Measurements from ENCODE around the gene CASK.
"Not testable (repeated sequence)": the region's sequence is repeated elsewhere in the genome, so short reads cannot be mapped to it uniquely, and the experiment has no call there.

The CASK gene

DNA sequence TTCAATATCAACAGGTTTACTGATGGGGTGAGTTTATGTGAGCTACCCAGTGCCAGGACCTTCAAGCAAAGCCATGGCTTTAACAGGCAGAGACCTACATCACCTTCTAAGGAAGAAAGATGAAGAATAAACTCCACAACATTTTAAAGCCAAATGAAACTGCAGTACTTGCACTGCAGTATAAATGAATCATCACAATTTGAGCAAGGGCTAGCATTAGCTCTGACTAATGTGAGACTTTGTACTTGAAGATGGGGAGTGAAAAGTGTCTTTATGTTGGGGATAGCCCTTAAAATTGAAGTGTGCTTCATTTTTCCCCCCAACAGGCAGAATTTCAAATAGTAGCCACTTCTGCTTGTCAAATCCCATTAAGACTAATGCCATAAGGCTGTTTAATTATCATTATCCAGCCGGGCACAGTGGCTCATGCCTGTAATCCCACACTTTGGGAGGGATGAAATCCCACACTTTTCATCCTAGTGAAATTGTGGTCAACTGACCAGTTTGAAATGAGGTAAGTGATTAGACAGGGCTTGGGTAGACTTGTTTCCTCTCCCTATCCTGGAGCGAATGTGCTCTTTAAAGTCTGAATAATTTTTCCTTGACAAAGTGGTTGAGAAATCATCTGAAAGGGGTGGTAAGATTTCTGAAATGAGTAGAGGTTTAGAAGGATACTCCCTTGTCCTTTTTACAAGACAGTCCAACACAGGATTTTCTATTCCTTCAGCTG lies 261.8 kb downstream of the CASK start:
- peak; percentile 26 for DNase-seq
- Histone ChIP-seq H3K27me3 (ENCODE audit: insufficient read depth, low read depth, severe bottlenecking) (peaks cover 4% of the 10 kb centered on the region), H3K36me3 (no peaks in the 10 kb centered on the region; the same call in 1 of the 2 replicates), H3K4me3 (ENCODE audit: low read depth, low read length) (no peak overlapping the region), H3K27ac (no peak overlapping the region), H3K9me3 (ENCODE audit: severe bottlenecking) (no peaks in the 10 kb centered on the region)
- TF ChIP-seq, protein P1, sequence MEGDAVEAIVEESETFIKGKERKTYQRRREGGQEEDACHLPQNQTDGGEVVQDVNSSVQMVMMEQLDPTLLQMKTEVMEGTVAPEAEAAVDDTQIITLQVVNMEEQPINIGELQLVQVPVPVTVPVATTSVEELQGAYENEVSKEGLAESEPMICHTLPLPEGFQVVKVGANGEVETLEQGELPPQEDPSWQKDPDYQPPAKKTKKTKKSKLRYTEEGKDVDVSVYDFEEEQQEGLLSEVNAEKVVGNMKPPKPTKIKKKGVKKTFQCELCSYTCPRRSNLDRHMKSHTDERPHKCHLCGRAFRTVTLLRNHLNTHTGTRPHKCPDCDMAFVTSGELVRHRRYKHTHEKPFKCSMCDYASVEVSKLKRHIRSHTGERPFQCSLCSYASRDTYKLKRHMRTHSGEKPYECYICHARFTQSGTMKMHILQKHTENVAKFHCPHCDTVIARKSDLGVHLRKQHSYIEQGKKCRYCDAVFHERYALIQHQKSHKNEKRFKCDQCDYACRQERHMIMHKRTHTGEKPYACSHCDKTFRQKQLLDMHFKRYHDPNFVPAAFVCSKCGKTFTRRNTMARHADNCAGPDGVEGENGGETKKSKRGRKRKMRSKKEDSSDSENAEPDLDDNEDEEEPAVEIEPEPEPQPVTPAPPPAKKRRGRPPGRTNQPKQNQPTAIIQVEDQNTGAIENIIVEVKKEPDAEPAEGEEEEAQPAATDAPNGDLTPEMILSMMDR (IDR thresholded peaks at IDR 0.05; ENCODE audit: low read depth, low read length) = no peak

DNA sequence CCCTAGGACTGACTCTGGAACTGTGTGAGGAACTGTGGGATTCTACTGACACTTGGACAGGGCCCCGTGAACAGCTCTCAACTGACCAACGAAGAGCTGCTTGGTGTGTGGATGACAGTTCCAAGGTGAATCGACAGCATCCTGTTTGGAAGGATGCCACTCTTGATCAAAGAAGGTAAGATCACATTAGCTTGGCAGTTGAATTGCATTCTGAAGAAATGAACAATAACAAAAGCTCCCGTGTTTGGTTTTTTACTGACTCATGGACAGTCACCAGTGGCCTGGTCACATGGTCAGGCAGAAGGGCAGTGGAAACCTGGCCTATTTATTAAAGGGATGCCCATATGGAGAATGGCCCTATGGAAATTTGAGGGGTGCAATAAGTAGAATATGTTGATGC lies 267.7 kb downstream of the CASK start:
- Histone ChIP-seq H3K9me3 (ENCODE audit: severe bottlenecking) (no peaks in the 10 kb centered on the region), H3K36me3 (no peaks in the 10 kb centered on the region), H3K4me3 (ENCODE audit: low read depth, low read length) (no peak overlapping the region), H3K27me3 (ENCODE audit: insufficient read depth, low read depth, severe bottlenecking) (peaks cover 6% of the 10 kb centered on the region), H3K27ac (no peak overlapping the region)
- TF ChIP-seq, protein P1 (IDR thresholded peaks at IDR 0.05; ENCODE audit: low read depth, low read length) = no peak
- no peak for DNase-seq

DNA sequence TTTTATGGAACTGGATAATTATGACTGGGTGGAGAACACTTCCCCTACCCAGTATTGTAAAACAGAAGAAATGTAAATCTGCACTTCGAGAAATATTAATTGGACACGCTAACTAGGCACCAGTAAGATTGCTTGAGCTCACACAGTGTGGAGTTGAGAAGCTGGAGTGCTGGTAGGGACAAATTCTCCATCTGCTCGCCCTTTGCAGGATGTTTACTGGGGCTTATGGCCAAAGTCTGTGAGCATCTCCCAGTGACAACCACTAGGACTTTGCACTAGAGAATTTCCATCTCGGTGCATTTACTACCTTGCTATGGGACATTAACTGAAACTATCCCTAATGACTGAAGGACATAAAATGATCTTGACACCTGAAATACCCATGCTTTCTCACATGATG lies 268.3 kb downstream of the CASK start:
- Histone ChIP-seq H3K36me3 (no peaks in the 10 kb centered on the region), H3K27ac (no peak overlapping the region), H3K9me3 (ENCODE audit: severe bottlenecking) (no peaks in the 10 kb centered on the region), H3K4me3 (ENCODE audit: low read depth, low read length) (no peak overlapping the region), H3K27me3 (ENCODE audit: insufficient read depth, low read depth, severe bottlenecking) (peaks cover 6% of the 10 kb centered on the region)
- TF ChIP-seq, protein P1 (IDR thresholded peaks at IDR 0.05; ENCODE audit: low read depth, low read length) = no peak
- no peak for DNase-seq

DNA sequence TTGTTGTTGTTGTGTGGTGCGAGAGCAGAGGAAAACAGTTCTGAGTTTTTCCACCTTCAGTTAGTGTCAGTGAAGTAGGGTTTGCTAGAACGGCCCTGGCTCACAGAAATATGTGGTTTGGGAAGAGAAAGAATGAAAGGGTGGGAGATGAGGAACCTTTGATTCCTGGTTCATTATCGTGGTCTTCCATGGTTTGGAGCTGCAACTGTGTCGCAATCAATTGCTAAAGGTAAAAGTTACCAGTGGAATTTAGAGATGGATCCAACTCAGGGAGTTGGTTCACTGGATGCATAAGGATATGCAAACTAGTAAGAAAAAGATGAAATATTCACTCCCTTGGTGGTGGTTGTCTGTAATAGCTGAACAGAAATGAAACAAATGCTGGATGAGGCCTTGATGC lies 270.2 kb downstream of the CASK start:
- H3K9me3 ChIP-seq (ENCODE audit: severe bottlenecking) = no peaks in the 10 kb centered on the region
- no peak overlapping the region for H3K4me3 ChIP-seq (ENCODE audit: low read depth, low read length)
- H3K36me3 ChIP-seq = no peaks in the 10 kb centered on the region
- DNase-seq = no peak
- TF ChIP-seq, protein P1 (IDR thresholded peaks at IDR 0.05; ENCODE audit: low read depth, low read length) = no peak
- no peak overlapping the region for H3K27ac ChIP-seq
- peaks cover 6% of the 10 kb centered on the region for H3K27me3 ChIP-seq (ENCODE audit: insufficient read depth, low read depth, severe bottlenecking)

DNA sequence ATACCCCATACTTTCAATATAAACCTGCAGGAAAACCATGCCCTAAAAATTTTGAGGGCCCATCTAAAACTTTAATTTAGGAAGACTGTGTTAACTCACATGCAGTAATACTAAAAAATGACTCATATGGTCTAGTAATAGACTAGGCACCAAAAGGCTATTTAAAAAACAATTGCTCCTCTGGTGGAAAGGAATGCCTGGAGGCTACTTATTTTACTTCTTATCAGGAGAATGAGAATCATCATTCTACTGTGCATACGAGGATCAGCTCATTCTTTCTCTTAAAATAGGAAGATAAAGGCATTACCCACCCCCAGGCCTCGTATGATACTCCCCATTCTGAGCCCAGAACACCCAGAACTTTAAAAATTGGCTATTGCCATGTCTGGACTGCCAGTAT lies 277.2 kb downstream of the CASK start:
- not testable (repeated sequence) for H3K27ac ChIP-seq; H3K36me3 ChIP-seq; DNase-seq; H3K4me3 ChIP-seq (ENCODE audit: low read depth, low read length); H3K27me3 ChIP-seq (ENCODE audit: insufficient read depth, low read depth, severe bottlenecking); H3K9me3 ChIP-seq (ENCODE audit: severe bottlenecking)

DNA sequence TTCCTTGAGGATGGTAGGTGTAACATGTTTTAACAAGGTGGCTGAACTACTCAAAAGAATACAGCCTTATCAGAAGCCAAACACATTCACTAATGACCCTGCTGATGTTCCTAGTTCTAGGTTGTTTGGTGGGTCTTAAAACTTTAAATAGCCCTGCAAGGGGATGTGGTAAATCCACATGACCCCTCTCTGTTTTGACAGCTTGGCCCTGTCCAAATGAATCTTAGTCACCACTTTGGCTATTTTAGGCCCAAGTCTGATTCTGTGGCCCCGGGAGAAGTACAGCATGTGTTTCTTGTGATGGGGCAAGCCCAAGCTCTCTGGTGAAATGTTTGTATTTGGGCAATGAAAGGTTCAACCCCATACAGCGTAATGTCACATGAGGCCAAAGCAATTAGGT lies 289.1 kb downstream of the CASK start:
- Histone ChIP-seq H3K9me3 (ENCODE audit: severe bottlenecking) (no peaks in the 10 kb centered on the region), H3K36me3 (no peaks in the 10 kb centered on the region), H3K4me3 (ENCODE audit: low read depth, low read length) (no peak overlapping the region), H3K27ac (no peak overlapping the region), H3K27me3 (ENCODE audit: insufficient read depth, low read depth, severe bottlenecking) (no peaks in the 10 kb centered on the region)
- no peak for DNase-seq
- TF ChIP-seq, protein P1 (IDR thresholded peaks at IDR 0.05; ENCODE audit: low read depth, low read length) = no peak
